ENCODE measurements around the gene OSBPL10.

OSBPL10 gene

GRCh38 chr3:31977736-31978135 lies 3.3 kb downstream of the OSBPL10 start:
- in situ Hi-C loops (cut with MboI; ENCODE audit: low pct_unique_long_range_greater_than_20kb, low sequenced_read_pairs, unreplicated experiment) = no loop called here
- DNase-seq (ENCODE audit: low spot score) = no peak
- TF ChIP-seq CTCF (IDR thresholded peaks at IDR 0.05; ENCODE audit: extremely low read depth, insufficient read depth, missing control alignments) = no peak

- in situ Hi-C loops (cut with MboI; ENCODE audit: low pct_unique_long_range_greater_than_20kb, low sequenced_read_pairs, unreplicated experiment) = no loop called here
- no peak for TF ChIP-seq CTCF (IDR thresholded peaks at IDR 0.05; ENCODE audit: extremely low read depth, insufficient read depth, missing control alignments)
- DNase-seq (ENCODE audit: low spot score) = no peak
Measured at GRCh38 chr3:31976302-31976701, 4.8 kb downstream of the OSBPL10 start.

GRCh38 chr3:31974964-31975363 lies 6.1 kb downstream of the OSBPL10 start:
- no peak for DNase-seq (ENCODE audit: low spot score)
- in situ Hi-C loops (cut with MboI; ENCODE audit: low pct_unique_long_range_greater_than_20kb, low sequenced_read_pairs, unreplicated experiment) = no loop called here
- no peak for TF ChIP-seq CTCF (IDR thresholded peaks at IDR 0.05; ENCODE audit: extremely low read depth, insufficient read depth, missing control alignments)

- DNase-seq (ENCODE audit: low spot score) = no peak
- in situ Hi-C loops (cut with MboI; ENCODE audit: low pct_unique_long_range_greater_than_20kb, low sequenced_read_pairs, unreplicated experiment) = no loop called here
- TF ChIP-seq CTCF (IDR thresholded peaks at IDR 0.05; ENCODE audit: extremely low read depth, insufficient read depth, missing control alignments) = no peak
Measured at GRCh38 chr3:31974471-31974870, 6.6 kb downstream of the OSBPL10 start.

- in situ Hi-C loops (cut with MboI; ENCODE audit: low pct_unique_long_range_greater_than_20kb, low sequenced_read_pairs, unreplicated experiment) = no loop called here
Measured at GRCh38 chr3:31973837-31974236, 7.2 kb downstream of the OSBPL10 start.

GRCh38 chr3:31973081-31973480 lies 8.0 kb downstream of the OSBPL10 start:
- in situ Hi-C loops (cut with MboI; ENCODE audit: low pct_unique_long_range_greater_than_20kb, low sequenced_read_pairs, unreplicated experiment) = no loop called here
- no peak for TF ChIP-seq CTCF (IDR thresholded peaks at IDR 0.05; ENCODE audit: extremely low read depth, insufficient read depth, missing control alignments)
- no peak for DNase-seq (ENCODE audit: low spot score)

More at GRCh38 chr3:31973837-31974236, 7.2 kb downstream of the OSBPL10 start:
- no peak for DNase-seq (ENCODE audit: low spot score)
- TF ChIP-seq CTCF (IDR thresholded peaks at IDR 0.05; ENCODE audit: extremely low read depth, insufficient read depth, missing control alignments) = no peak

- TF ChIP-seq CTCF (IDR thresholded peaks at IDR 0.05; ENCODE audit: extremely low read depth, insufficient read depth, missing control alignments) = no peak
- no peak for DNase-seq (ENCODE audit: low spot score)
- in situ Hi-C loops (cut with MboI; ENCODE audit: low pct_unique_long_range_greater_than_20kb, low sequenced_read_pairs, unreplicated experiment) = no loop called here
Measured at GRCh38 chr3:31971607-31972006, 9.5 kb downstream of the OSBPL10 start.

Measured in GM13977 (cell line).